ELR (cell line): ENCODE results near the gene MRTFB.

Experiments
- DNase-seq: peaks from one replicate; pipeline ENCODE4 v3.0.0-alpha.2; 2015; ENCODE audit warnings: low read depth

Gene MRTFB

DNA sequence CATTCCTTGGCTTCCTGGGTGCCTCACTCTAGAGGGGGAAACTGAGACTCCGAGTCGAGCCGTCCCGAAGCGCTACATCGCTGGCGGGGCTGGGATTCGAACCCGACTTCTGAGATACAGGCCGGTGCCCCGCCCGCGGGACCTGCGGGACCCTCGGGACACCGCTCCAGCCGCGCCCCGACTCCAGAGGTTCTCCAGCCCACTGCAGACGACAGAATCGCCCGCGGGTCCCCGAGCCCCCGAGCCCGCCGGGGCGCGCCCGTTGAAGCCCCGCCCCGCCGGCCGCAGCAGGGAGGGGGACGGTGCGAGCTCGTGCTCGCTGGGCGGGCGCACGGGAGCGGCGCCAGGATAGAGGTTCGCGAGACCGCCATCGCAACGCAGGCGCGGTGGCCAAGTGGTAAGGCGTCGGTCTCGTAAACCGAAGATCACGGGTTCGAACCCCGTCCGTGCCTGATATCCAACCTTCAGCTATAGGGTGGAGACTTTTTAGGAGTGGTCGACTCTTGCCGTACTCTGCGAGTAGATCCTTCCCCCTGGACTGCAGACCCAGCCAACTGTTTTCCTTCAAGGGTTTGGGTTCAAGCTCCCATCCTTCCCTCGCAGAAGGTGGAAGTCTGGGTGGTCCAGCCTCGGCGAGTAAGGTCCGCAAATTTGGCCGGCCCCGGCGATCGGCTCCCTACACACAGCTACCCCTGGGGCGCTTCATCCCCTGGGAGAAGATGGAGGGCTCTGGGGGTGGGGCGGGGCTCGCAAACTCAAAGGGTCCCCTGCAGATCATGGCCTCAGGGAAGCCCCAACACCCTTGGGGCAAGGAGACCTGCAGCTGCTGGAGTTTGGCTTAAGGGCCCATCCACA lies 214.6 kb downstream of the MRTFB start:
- peak; percentile 90 for DNase-seq

DNA sequence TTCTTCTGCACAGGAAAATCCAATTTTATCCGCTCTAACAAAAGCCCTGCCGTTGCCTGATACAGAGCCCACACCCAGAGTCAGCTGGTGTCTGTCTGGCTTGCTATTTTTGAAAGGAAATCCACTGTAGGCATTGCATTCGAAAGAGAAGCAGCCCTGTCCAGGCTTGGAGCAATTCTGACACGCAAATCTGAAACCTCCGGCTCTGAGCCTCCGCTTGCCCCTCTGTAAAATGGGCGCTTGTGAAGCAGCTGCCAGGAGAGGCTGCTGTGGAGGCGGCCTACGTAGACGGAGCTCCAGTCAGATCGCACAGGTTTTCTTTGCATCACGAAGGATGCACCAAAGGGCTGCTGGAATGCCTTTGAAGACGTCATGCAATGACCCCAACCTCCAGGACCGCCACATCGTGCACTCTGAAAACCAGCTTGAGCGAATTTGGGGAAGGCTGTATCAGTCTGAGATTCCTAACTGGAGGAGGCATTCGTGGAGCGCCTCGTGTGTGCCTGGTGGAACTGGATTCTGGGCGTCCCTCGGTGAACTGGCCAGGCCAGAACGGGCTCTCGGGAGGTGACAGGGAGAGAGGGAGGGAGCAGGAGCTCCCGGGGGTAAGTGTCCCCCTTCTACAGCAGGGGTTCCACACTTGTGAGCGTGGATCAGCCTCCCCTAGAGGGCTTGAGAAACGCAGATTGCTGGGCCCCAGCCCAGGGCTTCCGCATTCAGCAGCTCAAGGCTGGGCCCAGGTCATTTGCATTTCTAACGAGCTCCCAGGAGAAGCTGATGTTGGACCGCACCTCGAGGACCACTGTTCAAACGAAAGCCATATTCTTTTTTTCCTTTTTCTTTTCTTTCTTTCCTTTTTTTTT lies 215.5 kb downstream of the MRTFB start:
- DNase-seq = no peak

DNA sequence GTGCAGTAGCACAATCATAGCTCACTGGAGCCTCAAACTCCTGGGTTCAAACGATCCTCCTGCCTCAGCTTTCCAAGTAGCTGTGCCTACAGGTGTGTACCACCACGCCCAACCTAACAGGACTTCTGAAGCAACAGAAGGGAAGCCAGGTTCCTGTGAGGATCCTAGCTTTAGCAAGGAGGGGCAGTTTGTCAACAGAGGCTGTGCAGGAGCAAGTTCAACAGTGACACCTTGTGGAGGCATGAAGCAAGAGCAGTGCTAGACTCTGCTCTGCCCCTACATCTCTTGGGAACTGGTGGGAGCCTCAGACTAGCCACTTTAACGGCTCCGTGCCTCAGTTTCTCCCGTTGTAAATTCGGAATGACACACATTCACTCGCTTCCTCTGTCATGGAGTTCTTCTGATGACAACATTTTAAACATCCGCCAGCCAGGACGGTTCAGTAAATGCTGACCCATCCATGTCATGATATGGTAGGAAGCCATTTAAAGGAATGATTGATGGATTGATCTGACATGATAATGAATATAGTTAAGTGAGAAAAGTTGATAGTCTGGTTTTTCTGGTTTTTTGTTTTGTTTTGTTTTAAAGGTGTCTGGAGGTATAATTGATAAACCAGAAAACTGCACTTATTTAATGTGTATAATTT lies 218.7 kb downstream of the MRTFB start:
- peak; percentile 54 for DNase-seq

DNA sequence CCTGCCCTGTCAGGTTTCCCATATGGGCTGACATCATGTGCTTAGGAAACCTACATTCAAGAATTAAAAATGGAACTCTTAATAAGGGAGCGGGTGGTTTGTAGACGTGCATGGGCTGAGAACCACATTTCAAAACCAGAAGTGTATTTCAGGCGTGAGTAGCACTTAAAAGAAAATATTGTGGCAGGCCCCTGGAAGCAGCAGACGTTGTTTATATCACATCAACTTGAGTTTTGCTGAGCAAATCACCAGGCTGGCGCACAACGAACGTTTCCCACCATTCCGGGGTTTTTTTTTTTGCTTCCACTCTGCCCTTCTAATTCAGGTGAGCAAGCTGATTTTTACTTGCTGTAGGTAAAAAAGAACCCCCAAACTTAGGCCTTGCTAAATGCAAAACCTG lies 220.2 kb downstream of the MRTFB start:
- DNase-seq = no peak

DNA sequence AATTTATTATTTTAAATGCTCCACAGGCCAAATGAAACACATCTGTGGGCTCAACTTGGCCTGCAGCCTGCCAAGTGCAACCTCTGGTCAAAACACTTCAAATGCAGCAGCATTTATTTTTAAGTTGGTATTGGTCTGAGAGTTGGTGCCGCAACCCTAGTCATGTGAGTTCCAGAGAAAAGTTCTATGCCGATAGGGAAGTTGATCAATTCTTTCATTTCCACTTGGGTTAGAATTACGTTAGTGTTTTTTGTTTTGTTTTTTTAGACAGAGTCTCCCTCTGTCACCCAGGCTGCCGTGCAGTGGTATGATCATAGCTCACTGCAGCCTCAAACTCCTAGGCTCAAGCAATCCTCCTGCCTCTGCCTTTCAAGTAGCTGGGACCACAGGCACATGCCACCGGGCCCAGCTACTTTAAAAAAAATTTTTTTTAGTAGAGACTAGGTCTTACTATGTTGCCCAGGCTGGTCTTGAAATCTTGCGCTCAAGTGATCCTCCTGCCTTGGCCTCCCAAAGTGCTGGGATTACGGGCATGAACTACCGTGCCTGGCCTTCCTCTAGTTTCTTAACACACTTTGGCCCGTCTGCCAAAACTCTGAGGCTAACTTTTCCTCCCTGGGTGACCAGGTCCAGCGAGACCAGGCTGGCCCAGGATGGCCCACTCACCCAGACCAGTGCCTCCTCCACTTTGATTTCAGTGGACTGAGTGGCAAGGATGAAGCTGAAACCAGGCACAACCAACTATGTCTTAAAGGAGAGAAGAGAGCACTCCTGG lies 221.1 kb downstream of the MRTFB start:
- no peak for DNase-seq

DNA sequence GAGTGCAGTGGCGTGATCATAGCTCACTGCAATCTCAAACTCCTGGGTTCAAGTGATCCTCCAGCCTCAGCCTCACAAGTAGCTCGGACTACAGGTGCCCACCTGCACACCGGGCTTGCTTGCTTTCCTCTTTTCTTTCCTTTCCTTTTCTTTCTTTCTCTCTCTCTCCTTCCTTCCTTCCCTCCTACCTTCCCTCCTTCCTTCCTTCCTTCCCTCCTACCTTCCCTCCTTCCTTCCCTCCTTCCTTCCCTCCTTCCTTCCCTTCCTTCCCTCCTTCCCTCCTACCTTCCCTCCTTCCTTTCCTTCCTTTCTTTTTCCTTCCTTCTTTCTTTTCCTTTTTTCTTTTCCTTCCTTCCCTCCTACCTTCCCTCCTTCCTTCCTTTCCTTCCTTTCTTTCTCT lies 225.5 kb downstream of the MRTFB start:
- no peak for DNase-seq

DNA sequence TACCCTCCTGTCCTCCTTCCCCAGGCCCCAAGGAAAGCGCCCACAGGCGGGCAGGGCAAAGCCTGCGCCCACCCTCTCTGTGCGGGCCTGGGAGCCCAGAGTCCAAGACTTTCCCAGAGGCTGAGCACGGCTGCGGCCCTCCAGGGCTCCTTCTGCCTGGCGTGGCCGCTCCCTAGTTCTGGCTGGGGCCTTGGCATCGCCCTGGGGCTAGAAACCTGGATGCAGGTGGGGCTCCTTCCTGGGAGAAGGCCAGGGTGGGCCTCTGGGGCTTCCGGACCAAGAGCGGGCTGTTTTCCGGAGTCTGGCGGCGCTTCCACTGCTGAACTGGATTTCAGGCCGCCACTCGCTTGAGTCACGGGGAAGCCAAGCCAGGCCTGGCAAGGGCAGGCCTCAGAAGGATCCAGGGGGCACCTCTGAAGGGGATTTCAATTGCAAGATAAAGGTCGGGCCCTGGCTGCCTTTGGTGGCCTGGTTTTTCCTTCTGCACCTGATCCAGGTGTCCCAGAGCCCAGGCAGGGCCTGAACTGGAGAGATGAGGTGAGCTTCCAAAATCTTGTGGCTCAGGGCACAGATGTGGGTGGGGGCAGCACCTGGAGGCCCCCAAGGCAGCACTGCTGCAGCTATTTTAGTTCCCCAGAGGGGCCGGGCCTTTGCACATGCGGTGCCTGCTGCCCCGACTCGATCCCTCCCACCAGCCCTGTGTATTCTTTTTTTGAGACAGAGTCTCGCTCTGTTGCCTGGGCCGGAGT lies 227.4 kb downstream of the MRTFB start:
- DNase-seq = no peak

DNA sequence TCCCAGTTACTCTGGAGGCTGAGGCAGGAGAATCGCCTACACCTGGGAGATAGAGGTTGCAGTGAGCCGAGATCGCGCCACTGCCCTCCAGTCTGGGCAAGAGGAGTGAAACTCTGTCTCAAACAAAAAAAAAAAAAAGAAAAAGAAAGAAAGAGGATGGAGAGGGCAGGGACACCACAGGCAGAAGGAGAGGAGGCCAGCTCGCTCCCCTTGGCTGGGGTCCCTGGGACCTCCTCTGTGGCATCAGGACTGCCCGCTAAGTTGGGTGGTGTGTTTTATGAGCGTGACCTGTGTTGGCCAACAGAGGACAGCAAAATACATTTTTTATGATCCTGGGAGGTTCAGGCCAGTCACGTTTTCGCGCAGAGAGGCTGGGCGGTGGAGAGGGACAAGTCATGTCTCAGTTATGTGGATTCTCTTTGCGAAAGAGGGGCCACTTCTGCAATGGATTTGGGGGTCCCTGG lies 229.6 kb downstream of the MRTFB start:
- peak; percentile 88 for DNase-seq

DNA sequence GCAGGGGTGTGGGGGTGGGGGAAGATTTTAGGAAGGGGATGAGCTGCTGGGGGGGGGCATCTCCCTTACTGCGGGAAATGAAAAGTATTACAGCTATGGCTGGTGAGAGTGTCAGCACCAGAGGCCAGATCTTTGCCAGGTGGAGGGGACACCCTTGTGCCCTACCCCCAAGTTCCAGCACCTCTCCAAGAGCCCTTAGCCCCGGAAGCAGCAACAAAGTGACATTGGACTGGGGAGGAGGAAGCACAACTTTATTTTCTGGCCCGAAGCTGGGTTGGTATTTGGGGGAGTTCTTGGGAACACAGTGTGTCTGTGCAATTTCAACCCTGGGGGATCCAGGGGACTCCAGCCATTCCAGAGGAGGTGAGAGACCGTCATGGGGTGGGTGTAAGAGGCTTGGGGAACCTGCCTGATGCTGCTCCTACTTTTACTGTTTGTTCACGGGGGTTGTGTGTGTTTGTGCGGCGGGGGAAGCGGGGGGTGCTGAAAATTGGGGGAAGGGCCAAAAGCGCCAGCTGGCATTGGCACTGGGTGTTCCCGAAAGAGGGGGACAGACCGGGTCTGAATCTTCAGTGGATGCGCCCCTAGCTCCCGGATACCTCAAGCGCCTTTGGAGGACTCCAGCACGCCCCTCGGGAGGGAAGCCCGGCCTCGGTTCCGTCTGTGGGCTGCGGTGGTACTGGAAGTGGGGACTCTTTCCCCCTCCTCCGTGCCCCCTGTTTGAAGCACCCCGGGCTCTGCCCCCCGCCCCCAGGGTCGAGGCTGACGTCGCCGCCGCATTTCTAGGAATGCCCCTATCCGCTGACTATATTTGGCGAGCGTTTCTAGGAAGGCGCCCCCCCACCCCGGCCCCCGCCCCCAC lies 230.3 kb downstream of the MRTFB start:
- DNase-seq = peak; percentile 55

DNA sequence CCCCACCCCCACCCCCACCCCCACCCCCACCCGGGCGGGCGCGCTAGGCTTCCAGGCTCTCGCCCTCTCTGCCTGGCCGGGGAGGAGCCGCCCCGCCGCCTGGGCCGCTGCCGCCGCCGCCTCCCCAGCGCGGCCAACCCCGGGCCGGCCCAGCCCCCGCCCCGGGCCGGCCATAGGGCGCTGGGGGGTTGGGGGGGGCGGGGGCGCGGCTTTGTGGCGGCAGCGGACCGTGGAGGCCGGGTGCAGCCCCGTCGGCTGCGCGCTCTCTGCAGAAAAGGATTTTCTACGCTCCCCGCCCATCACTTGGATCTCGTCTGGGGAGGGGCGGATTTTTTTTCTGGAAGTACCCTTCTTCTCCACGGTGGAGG lies 230.9 kb downstream of the MRTFB start:
- peak; percentile 72 for DNase-seq

DNA sequence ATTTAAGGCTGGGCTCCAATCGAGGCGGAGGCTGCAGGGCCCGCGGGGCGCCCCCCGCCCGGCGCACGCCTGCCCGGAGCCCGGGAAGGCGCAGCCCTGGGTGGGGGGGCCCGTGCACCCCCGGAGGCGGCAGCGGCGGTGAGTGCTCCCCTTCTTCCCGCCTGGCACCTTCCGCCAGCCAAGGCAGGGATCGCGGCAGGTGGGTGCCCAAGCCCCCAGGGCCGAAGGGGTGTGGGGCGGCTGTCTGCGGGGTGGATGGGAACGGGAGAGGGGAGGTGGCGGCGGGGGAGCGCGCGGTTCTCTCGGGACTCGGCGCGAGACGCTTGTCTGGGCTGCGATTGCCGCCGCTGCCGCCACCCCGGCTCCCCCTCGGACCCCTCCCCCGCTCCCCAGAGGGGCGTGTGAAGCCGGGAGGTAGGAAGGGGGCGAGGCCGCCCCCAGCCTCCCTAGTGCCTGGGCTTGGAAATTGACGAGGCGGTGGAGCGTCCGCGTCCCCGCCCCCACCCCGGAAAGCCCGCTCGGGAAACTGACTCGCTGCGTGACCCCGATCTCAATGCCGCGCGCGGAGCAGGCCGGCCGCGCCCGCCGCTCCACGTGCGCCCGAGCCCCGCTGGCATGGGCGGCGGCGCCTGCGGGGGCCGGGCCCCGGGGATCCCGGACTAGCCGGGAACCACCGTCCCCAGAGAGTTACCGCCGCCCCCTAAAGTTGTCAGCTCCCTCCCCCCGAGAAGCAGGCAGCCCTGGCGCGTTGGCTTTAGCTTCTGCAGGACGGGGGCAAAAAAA lies 231.5 kb downstream of the MRTFB start:
- peak; percentile 36 for DNase-seq

DNA sequence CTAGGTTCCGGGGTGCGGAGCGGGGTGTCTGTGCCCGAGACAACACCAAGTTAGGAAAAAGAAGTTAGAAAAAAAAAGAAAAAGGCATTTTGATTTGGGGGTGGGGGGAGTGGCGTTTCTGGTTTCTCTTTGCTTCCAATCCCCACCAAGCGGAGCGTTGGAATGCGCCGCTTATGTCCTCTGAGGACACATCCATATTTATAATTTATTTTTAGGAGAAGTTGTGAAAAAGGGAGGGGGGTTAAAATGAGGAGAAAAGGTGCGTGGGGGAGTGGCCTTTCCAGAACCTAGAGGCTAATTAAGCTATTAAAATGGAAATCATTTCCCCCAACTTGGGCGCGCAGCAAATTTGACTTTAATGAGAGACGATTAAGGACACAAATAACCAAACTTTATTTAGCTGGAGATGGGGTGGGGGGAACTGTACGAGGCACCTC lies 232.1 kb downstream of the MRTFB start:
- peak; percentile 36 for DNase-seq

DNA sequence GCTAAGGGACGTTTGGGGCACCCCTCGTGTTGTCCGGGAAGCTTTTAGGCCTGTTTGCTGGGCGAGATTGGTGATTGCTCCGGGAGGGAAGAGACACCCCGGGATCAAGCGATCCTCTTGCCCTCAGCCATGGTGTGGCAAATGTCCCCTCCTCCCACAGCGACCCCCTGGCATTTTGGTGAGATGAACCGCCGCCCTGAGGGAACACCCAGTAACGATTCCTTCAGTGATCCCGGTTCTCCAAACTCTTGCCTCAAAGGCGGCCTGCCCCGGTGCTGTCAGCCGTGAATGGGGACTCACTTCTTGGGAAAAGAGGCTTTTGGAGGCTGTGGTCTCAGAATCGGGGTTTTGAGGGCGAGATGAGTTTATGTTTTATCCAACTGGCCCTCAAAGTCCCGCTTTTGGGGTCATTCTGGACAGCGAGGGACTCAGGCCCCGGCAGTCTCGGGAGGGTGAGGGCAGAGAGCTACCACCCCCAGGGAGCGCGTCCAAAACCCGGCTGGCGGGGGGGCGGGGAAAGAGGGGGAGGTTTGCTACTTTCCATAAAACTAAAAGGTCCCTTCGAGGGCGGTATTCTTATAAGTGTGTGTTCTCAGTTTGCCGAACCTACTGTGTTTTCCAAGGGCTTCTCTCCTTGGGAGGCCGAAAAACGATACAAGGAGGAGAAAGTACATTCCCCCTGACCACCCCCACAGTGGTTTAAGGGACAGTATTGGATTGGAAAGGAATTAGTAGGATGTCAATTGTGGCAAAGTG lies 232.7 kb downstream of the MRTFB start:
- DNase-seq = no peak

DNA sequence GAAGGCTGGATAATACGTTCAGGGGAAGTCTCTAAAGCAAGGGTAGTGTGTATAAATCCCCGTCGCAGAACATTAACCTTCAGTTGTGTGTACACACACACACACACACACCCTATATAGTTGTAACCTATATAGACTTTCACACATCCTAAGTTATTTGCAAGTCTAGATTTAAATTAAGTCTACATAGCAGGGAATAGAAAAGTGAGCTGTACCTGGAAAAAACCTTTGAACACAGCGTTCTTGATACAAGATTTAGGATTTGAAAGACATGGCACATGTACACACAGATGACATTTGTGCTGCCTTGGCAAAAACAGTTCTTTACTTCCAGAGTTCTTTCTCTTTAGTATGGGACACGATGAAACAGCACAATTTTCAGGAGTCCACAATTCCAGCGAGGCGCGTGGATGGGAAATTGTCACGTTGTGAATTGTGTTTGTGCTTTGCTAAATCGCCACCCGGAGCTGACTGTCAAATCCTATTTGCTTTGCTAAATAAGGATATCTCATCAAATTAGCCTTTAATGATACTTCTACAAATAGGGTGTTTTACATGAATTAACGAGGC lies 233.9 kb downstream of the MRTFB start:
- no peak for DNase-seq

DNA sequence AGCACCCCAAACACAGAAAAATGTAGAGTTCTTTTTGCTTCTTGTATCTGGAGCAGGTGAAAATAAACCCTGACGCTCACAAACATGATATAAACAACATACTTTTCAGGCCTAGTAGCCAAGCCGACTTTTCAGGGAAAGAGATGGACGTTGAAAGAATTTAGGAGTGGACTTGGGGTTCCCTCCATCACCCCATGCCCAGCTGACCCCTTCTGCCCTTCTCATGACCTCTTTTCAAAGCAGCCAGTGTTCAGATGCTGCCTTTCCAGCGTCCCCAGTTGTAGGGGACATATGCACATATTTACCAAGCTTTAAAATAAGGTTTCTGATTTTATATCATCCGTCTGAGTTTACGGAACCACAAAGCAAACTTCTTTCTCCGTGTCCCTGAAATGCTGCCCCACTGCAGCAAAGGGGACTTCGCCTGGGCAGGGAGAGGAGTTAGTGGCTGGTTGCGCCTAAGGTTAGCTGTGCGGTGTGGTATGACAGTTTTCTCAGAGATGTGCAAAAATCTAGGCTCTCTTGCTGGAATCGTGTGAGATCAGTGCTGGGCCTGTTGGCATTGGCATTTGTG lies 235.5 kb downstream of the MRTFB start:
- DNase-seq = no peak

DNA sequence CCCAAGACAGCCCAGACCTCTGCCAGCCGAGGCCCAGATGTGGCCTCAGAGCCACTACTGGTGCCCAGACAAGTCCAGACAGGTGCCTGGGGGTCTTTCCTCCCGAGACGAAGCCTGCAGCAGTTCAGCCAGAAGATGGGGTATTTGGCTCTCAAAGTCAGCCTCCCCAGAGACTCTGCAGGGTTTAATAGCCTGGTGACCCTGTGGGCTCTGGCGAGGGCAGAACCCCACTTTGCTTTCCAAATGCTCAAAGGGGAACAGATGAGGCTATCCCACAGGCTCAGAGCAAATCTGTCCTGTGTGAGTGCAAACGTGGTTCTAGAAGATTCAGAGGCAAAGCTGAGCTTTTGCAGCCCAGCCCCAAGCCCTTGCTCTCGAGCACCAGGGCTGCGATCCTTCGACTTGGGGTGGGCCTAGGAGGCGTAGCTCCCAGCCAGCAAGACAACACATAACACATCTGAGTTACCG lies 236.0 kb downstream of the MRTFB start:
- no peak for DNase-seq

DNA sequence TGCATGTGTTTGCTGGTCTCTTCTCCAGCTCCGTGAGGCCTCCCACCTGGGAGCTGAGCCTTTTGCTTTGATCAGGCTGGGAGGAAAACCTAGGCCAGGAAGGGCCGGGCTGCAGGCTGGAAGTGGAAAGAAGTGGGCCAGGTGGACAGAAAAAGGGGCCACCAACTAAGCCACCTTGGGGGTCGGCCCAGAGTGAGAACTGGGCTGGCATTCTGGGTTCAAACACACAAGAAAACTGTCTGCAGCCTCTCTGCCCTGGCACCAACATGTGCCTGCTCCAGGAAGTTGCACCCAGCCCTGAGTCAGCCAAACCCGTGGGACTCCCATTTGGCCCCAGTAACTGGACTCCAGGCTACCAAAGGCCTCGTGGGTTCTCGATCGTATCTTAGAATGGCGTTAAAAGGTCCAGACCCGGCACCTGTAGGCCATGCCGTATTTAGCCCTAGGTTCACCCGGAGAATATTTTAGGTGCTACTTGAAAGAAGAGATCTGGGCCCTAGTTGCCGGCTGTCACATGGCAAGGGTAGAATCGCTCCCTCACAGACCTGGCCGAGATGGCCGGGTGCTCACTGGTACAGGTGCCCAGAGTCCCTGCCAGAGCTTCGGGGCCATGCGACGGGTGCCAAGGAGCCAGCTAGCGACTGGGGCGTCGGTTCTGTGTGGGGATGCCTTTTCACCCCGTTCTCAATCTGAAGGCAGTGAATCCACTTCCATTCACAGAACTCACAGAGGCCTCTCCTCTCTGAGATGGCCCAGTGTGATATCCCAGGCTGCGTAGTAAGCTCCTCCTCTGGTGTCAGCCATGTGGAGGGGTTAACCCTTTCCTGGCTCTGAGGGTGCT lies 236.6 kb downstream of the MRTFB start:
- DNase-seq = peak; percentile 49
